SK-N-SH (cell line): ENCODE measurements around the gene MYADML2. TPM values are rescaled to one million over a fixed set of nuclear protein-coding genes. Genes with fewer than 3 reads are reported as not detected.
A peak's percentile ranks its signal among the peaks of the same experiment; 100 is the strongest.

ENCODE experiments used
- CTCF ChIA-PET: fragments of 300-600, 350-600 bp; formaldehyde crosslinking; extraction: SDS; loops from one replicate; lab custom pipeline; 2021; lab: Yijun Ruan, JAX
- POLR2A ChIA-PET: fragments of 350-600 bp; sonication (Branson Sonifier 250); formaldehyde crosslinking; extraction: SDS; loops from one replicate; lab custom pipeline; 2020; ENCODE audit warnings: antibody characterized with exemption, inconsistent platforms; lab: Yijun Ruan, JAX
- DNase-seq: peaks from one replicate; pipeline ENCODE4 v3.0.0; 2012
- H2AFZ ChIP-seq: fragments of 200-600 bp; sonication (generic); 2 replicates; pipeline ENCODE4 v1.8.1; 2016; ENCODE audit warnings: antibody characterized with exemption, mild to moderate bottlenecking, low read depth
- H3F3A ChIP-seq: fragments of 200-600 bp; sonication (generic); replicated peaks from 2 replicates; pipeline ENCODE3; 2016; ENCODE audit warnings: antibody characterized with exemption, mild to moderate bottlenecking; ENCODE audit not compliant: insufficient read depth
- H3K27ac ChIP-seq, 2 experiments: fragments of 200-500 bp in 1 of 2; fragments of 200-600 bp in 1 of 2; sonication (Bioruptor generic) in 1 of 2; sonication (generic), shearing (Covaris generic) in 1 of 2; 2 replicates each; pipeline versions ENCODE4 v1.5.1 to v1.6.1; 2014 to 2016; ENCODE audit warnings: low read depth in 2 of 2, inconsistent platforms in 1 of 2, low read length in 1 of 2, mild to moderate bottlenecking in 1 of 2, mixed read lengths in 1 of 2
- H3K27me3 ChIP-seq: fragments of 200-600 bp; sonication (generic), shearing (Covaris generic); 2 replicates; pipeline ENCODE4 v1.6.1; 2016; ENCODE audit warnings: mixed run types; ENCODE audit not compliant: insufficient read depth
- H3K36me3 ChIP-seq, 2 experiments: fragments of 200-500 bp in 1 of 2; fragments of 200-600 bp in 1 of 2; sonication (Bioruptor generic) in 1 of 2; sonication (generic) in 1 of 2; replicated peaks in 1 of 2; 2 replicates each; pipeline versions ENCODE3 to v1.5.1; 2014 to 2016; ENCODE audit warnings: low read length in 1 of 2, mild to moderate bottlenecking in 1 of 2; ENCODE audit not compliant: insufficient read depth in 2 of 2, control insufficient read depth in 1 of 2
- H3K4me1 ChIP-seq, 2 experiments: fragments of 200-500 bp in 1 of 2; fragments of 200-600 bp in 1 of 2; sonication (Bioruptor generic) in 1 of 2; sonication (generic), shearing (Covaris generic) in 1 of 2; 2 replicates each; pipeline versions ENCODE4 v1.5.1 to v1.6.1; 2014 to 2016; ENCODE audit warnings: low read depth in 1 of 2, low read length in 1 of 2, mixed run types in 1 of 2; ENCODE audit not compliant: insufficient read depth in 2 of 2, control insufficient read depth in 1 of 2
- H3K4me2 ChIP-seq: fragments of 200-600 bp; sonication (generic), shearing (Covaris generic); 2 replicates; pipeline ENCODE4 v1.6.1; 2017; ENCODE audit warnings: mixed run types
- H3K4me3 ChIP-seq, 2 experiments: fragments of 200-500 bp in 1 of 2; fragments of 200-600 bp in 1 of 2; sonication (Bioruptor generic) in 1 of 2; sonication (generic), shearing (Covaris generic) in 1 of 2; 2 replicates each; pipeline versions ENCODE4 v1.5.1 to v1.8.1; 2014 to 2016; ENCODE audit warnings: low read depth in 2 of 2, inconsistent platforms in 1 of 2, low read length in 1 of 2, mild to moderate bottlenecking in 1 of 2, mixed read lengths in 1 of 2, moderate library complexity in 1 of 2
- H3K79me2 ChIP-seq: fragments of 200-600 bp; sonication (generic); 2 replicates; pipeline ENCODE4 v1.8.1; 2017; ENCODE audit warnings: mild to moderate bottlenecking; ENCODE audit not compliant: insufficient read depth
- H3K9ac ChIP-seq: fragments of 200-600 bp; sonication (generic); 2 replicates; pipeline ENCODE4 v1.6.1; 2017; ENCODE audit warnings: mixed run types
- H3K9me2 ChIP-seq: fragments of 200-600 bp; sonication (generic); 2 replicates; pipeline ENCODE4 v1.6.1; 2017; ENCODE audit warnings: mixed run types
- H3K9me3 ChIP-seq: fragments of 200-600 bp; sonication (generic); 2 replicates; pipeline ENCODE4 v1.6.1; 2017; ENCODE audit warnings: mixed run types, mild to moderate bottlenecking, moderate library complexity
- H4K20me1 ChIP-seq: fragments of 200-600 bp; sonication (generic); 2 replicates; pipeline ENCODE4 v1.6.1; 2017; ENCODE audit warnings: mild to moderate bottlenecking, mixed run types; ENCODE audit not compliant: insufficient read depth
- CHD2 ChIP-seq: fragments of 150-350 bp; IDR thresholded peaks from 2 replicates; pipeline ENCODE4 v1.6.1; 2018; ENCODE audit warnings: low read length; ENCODE audit not compliant: partially characterized antibody
- FOSL2 ChIP-seq: IDR thresholded peaks from 2 replicates; pipeline ENCODE4 v1.4.0; 2012; ENCODE audit warnings: low read depth, mild to moderate bottlenecking, moderate library complexity, borderline replicate concordance
- GABPA ChIP-seq: IDR thresholded peaks from 2 replicates; pipeline ENCODE4 v1.4.0; 2012; ENCODE audit warnings: low read depth, mild to moderate bottlenecking
- IRF3 ChIP-seq: fragments of 150-350 bp; IDR thresholded peaks from 2 replicates; pipeline ENCODE4 v1.6.1; 2016; ENCODE audit warnings: mild to moderate bottlenecking, low read depth, low read length
- MAX ChIP-seq: IDR thresholded peaks from 2 replicates; pipeline ENCODE4 v1.4.0; 2012; ENCODE audit warnings: low read depth
- MEF2A ChIP-seq: IDR thresholded peaks from 2 replicates; pipeline ENCODE4 v1.4.0; 2012; ENCODE audit warnings: low read depth, borderline replicate concordance
- RCOR1 ChIP-seq: fragments of 150-350 bp; IDR thresholded peaks from 2 replicates; pipeline ENCODE4 v1.6.1; 2017; ENCODE audit warnings: antibody characterized with exemption, low read length
- SMC3 ChIP-seq: IDR thresholded peaks from 2 replicates; pipeline ENCODE4 v1.6.1; 2012; ENCODE audit warnings: low read depth, low read length, improper control_type of control experiment
- TAF1 ChIP-seq: IDR thresholded peaks from 2 replicates; pipeline ENCODE4 v1.6.1; 2012; ENCODE audit warnings: low read depth, mild to moderate bottlenecking, low read length, moderate library complexity, borderline replicate concordance
- YY1 ChIP-seq: IDR thresholded peaks from 2 replicates; pipeline ENCODE4 v1.4.0; 2012; ENCODE audit warnings: low read depth, mild to moderate bottlenecking
- WGBS: methylation state at CpG from one replicate; pipeline ENCODE4 v1.1.6; 2017; ENCODE audit warnings: low lambda C conversion rate; 5-methylcytosine and 5-hydroxymethylcytosine counted together
- polyA plus RNA-seq, 3 experiments: library from polyadenylated mRNA; depleted of rRNA; stranded (reverse); fragments of >200 nt; gene quantifications; 2 replicates each; pipeline ENCODE4 v1.2.3, GENCODE V29; 2012

Gene MYADML2
- polyA plus RNA-seq, 1 of the 3 experiments (the other 2 are of a cell fraction): not detected

- Histone ChIP-seq H3K27me3 (no peaks in the 10 kb centered on the region), H3K36me3 (peaks cover 31 to 33% of the 10 kb centered on the region in 2 experiments), H3K9me2 (no peaks in the 10 kb centered on the region), H3K4me1 (peaks cover 3 to 10% of the 10 kb centered on the region in 2 experiments; a peak in 1 of 4 replicates), H3K4me3 (no peak overlapping the region), H3K4me2 (no peak overlapping the region; the same call in 1 of the 2 replicates), H3K79me2 (peaks cover 29% of the 10 kb centered on the region), H3K9ac (no peak overlapping the region; the same call in 1 of the 2 replicates), H3F3A (peaks cover 43% of the 10 kb centered on the region), H3K9me3 (no peaks in the 10 kb centered on the region), H3K27ac (peak overlapping the region in 1 of 2 experiments; percentile 66; a peak in 2 of 4 replicates), H4K20me1 (peaks cover 8% of the 10 kb centered on the region; the same call in 1 of the 2 replicates), H2AFZ (no peak overlapping the region)
- ChIA-PET POLR2A (interaction anchor here (0.9 kb wide), 1 partner anchor 29 kb away, joined by 3 read pairs; no protein-coding TSS in a partner anchor), CTCF (interaction anchor here (1.7 kb wide), 1 partner anchor 29 kb away, joined by 8 read pairs; no protein-coding TSS in a partner anchor)
- TF ChIP-seq MEF2A (no peak), FOSL2 (peak; percentile 34; the same call in 1 of the 2 replicates)
- no peak for DNase-seq
- 60% methylated on average over 18 of the region's 19 CpGs for WGBS
Measured at GRCh38 chr17:81898029-81898866, 48.8 kb downstream of the MYADML2 start.

GRCh38 chr17:81895400-81895799, 51.6 kb downstream of the MYADML2 start:
- Histone ChIP-seq H3K9ac (no peak overlapping the region), H3K36me3 (peaks cover 30 to 36% of the 10 kb centered on the region in 2 experiments), H3K9me2 (no peaks in the 10 kb centered on the region), H3K27ac (no peak overlapping the region), H4K20me1 (peaks cover 8% of the 10 kb centered on the region; the same call in 1 of the 2 replicates), H2AFZ (no peak overlapping the region), H3F3A (peaks cover 37% of the 10 kb centered on the region), H3K4me3 (no peak overlapping the region), H3K4me2 (no peak overlapping the region), H3K4me1 (peaks cover 2 to 9% of the 10 kb centered on the region in 2 experiments; a peak in 2 of 4 replicates), H3K79me2 (peaks cover 53% of the 10 kb centered on the region), H3K27me3 (no peaks in the 10 kb centered on the region), H3K9me3 (no peaks in the 10 kb centered on the region)
- 97% methylated on average over 11 of the region's 11 CpGs for WGBS
- no peak for TF ChIP-seq SMC3
- no peak for TF ChIP-seq GABPA
- no peak for TF ChIP-seq RCOR1
- CTCF ChIA-PET: interaction anchor here (1.4 kb wide), 1 partner anchor 25 kb away, joined by 4 read pairs; no protein-coding TSS in a partner anchor
- DNase-seq: no peak
- POLR2A ChIA-PET: no interaction called here

GRCh38 chr17:81891303-81891552, 55.8 kb downstream of the MYADML2 start:
- Histone ChIP-seq H3K9ac (peak overlapping the region; percentile 93; the same call in 1 of the 2 replicates), H4K20me1 (peaks cover 9% of the 10 kb centered on the region; the same call in 1 of the 2 replicates), H3K27me3 (no peaks in the 10 kb centered on the region), H3K4me3 (peak overlapping the region; percentile 72 to 98), H3K9me2 (no peaks in the 10 kb centered on the region), H3F3A (peaks cover 24% of the 10 kb centered on the region), H3K36me3 (peaks cover 41 to 53% of the 10 kb centered on the region in 2 experiments), H3K27ac (peak overlapping the region in 1 of 2 experiments; percentile 67; a peak in 2 of 4 replicates), H2AFZ (no peak overlapping the region), H3K9me3 (no peaks in the 10 kb centered on the region), H3K4me1 (peaks cover 12 to 19% of the 10 kb centered on the region in 2 experiments), H3K4me2 (peak overlapping the region; percentile 94; the same call in 1 of the 2 replicates), H3K79me2 (peaks cover 89% of the 10 kb centered on the region)
- ChIA-PET CTCF (interaction anchor here (1.1 to 5.3 kb wide), 5 partner anchors 21 to 157 kb away, joined by 3 to 30 read pairs (median 5); partner anchors contain the start of gene ARHGDIA), POLR2A (interaction anchor here (0.5 to 1.9 kb wide), 6 partner anchors 22 to 225 kb away, joined by 3 to 7 read pairs (median 3); partner anchors contain the start of genes CCDC137, MAFG, OXLD1 and P4HB)
- 0% methylated on average over 2 of the region's 40 CpGs for whole genome bisulfite sequencing
- no peak for TF ChIP-seq TAF1
- TF ChIP-seq RCOR1: no peak
- TF ChIP-seq MAX: no peak
- no peak for TF ChIP-seq SMC3
- no peak for TF ChIP-seq YY1
- TF ChIP-seq IRF3: no peak
- TF ChIP-seq CHD2: no peak
- no peak for DNase-seq
